Nephron progenitor cell (in vitro differentiated cells): ENCODE measurements around the gene KRCC1.
A peak's percentile ranks its signal among the peaks of the same experiment; 100 is the strongest.
"Not testable (repeated sequence)": the region's sequence is repeated elsewhere in the genome, so short reads cannot be mapped to it uniquely, and the experiment has no call there.

Source experiments
- DNase-seq: peaks from one replicate; pipeline ENCODE4 v3.0.0; 2021
- H3K27ac Mint-ChIP-seq: 2 replicates; pipeline ENCODE4 v1.8.0; 2021; ENCODE audit warnings: mild to moderate bottlenecking, moderate library complexity, mixed read lengths
- H3K27me3 Mint-ChIP-seq: 2 replicates; pipeline ENCODE4 v1.8.0; 2021; ENCODE audit warnings: mild to moderate bottlenecking, low read depth, mixed read lengths; ENCODE audit not compliant: poor library complexity
- H3K36me3 Mint-ChIP-seq: 2 replicates; pipeline ENCODE4 v1.8.0; 2021; ENCODE audit warnings: low read depth, mixed read lengths
- H3K4me1 Mint-ChIP-seq: 2 replicates; pipeline ENCODE4 v1.8.0; 2021; ENCODE audit warnings: mixed read lengths
- H3K4me3 Mint-ChIP-seq: 2 replicates; pipeline ENCODE4 v1.8.0; 2021; ENCODE audit warnings: mild to moderate bottlenecking, moderate library complexity, mixed read lengths
- H3K9me3 Mint-ChIP-seq: 2 replicates; pipeline ENCODE4 v1.8.0; 2021; ENCODE audit warnings: mild to moderate bottlenecking, moderate library complexity, mixed read lengths
- TF ChIP-seq, protein P1 (sequence below): fragments of 200-600 bp; sonication (generic); IDR thresholded peaks from 2 replicates; pipeline ENCODE4 v1.5.0; 2021; ENCODE audit warnings: antibody characterized with exemption

Gene KRCC1

DNA sequence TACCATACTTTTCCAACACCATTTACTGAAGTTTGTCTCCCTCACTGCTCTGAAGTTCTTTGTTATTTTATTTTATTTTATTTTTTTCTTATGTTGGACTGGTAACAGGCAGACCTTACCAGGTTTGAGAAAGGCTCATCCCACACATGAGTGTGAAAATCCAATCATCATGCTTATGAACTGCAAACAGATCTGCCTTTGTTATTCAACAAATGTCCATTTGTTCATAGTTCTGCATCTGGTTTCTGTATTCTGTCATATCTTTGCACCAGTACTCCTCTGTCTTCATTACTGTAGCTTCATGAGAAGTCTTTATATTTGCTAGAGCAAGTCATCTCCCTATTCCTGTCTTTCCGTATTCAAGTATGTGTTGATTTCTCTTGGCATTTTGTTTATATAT lies 44.6 kb downstream of the KRCC1 start:
- no peaks in the 10 kb centered on the region for H3K36me3 Mint-ChIP-seq
- H3K4me3 Mint-ChIP-seq: no peak overlapping the region
- H3K4me1 Mint-ChIP-seq: peaks cover under 1% of the 10 kb centered on the region
- TF ChIP-seq, protein P1, sequence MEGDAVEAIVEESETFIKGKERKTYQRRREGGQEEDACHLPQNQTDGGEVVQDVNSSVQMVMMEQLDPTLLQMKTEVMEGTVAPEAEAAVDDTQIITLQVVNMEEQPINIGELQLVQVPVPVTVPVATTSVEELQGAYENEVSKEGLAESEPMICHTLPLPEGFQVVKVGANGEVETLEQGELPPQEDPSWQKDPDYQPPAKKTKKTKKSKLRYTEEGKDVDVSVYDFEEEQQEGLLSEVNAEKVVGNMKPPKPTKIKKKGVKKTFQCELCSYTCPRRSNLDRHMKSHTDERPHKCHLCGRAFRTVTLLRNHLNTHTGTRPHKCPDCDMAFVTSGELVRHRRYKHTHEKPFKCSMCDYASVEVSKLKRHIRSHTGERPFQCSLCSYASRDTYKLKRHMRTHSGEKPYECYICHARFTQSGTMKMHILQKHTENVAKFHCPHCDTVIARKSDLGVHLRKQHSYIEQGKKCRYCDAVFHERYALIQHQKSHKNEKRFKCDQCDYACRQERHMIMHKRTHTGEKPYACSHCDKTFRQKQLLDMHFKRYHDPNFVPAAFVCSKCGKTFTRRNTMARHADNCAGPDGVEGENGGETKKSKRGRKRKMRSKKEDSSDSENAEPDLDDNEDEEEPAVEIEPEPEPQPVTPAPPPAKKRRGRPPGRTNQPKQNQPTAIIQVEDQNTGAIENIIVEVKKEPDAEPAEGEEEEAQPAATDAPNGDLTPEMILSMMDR: no peak
- no peaks in the 10 kb centered on the region for H3K9me3 Mint-ChIP-seq
- no peak overlapping the region for H3K27ac Mint-ChIP-seq
- no peaks in the 10 kb centered on the region for H3K27me3 Mint-ChIP-seq
- no peak for DNase-seq

DNA sequence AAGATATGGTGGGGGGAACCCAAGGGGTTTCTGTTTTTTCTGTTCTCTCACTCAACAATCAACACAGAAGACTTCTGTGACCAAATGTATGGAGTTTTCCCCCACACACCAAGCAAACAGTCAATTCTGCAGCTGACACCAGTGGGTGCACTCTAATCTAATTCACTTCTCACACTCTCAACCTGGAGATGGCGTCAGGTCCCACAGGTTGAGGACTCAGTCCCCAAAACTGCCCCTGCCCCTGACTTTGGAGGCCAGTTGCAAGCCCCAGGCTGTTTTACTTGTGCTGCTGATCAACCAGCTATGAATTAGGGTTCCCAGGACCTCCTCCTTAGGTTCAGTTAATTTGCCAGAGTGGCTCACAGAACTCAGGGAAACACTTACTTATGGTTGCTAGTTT lies 45.4 kb downstream of the KRCC1 start:
- H3K4me3 Mint-ChIP-seq: no peak overlapping the region
- DNase-seq: no peak
- no peaks in the 10 kb centered on the region for H3K27me3 Mint-ChIP-seq
- H3K36me3 Mint-ChIP-seq: no peaks in the 10 kb centered on the region
- H3K27ac Mint-ChIP-seq: no peak overlapping the region
- TF ChIP-seq, protein P1: no peak
- H3K9me3 Mint-ChIP-seq: no peaks in the 10 kb centered on the region
- H3K4me1 Mint-ChIP-seq: peaks cover 6% of the 10 kb centered on the region

DNA sequence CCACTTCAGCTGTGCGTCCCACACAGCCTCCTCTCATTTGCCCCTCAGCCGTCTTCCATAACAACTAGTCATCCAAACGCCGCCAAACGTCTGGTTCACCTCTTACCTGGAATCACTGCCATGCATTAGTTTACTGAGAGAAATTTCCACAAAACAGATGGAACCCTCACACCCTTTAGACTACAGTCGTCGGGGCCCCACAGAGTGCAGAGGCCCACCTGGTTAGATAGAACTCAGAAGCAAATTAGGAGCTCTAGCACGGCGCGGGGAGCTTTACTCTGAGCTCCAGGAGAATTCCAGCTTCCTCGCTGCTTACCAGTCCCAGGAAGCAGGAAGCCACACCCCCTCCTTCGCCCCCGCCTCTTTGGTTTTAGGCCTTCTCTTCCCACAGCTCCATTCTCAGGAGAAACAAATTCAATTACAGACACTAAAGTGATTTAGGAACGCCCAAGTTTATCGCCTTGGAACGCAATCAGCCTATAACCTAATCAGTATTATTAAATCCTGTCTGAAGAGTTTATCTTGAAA lies 48.6 kb downstream of the KRCC1 start:
- H3K4me1 Mint-ChIP-seq: peaks cover 22% of the 10 kb centered on the region
- H3K4me3 Mint-ChIP-seq: no peak overlapping the region
- H3K9me3 Mint-ChIP-seq: no peaks in the 10 kb centered on the region
- H3K36me3 Mint-ChIP-seq: no peaks in the 10 kb centered on the region
- no peak overlapping the region for H3K27ac Mint-ChIP-seq
- no peak for DNase-seq
- TF ChIP-seq, protein P1: no peak
- no peaks in the 10 kb centered on the region for H3K27me3 Mint-ChIP-seq

DNA sequence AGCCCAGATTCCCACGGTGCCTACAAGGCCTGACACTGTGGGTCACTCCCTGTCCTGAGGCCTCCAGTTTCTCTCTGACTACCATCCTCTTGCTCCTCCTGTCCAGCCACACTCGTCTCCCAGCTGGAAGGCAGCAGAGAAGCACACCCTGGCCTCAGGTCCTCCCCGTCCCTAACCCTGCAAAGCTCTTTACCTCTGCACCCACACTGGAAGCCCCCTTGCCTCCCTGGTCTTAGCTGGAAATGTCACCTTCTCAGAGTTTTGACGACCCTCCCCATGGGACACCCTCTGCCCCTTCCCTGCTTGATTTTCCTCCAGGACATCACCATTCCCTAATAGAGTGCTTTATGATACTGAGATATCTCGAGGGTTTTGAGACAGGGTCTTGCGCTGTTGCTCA lies 49.8 kb downstream of the KRCC1 start:
- no peaks in the 10 kb centered on the region for H3K36me3 Mint-ChIP-seq
- TF ChIP-seq, protein P1: no peak
- peaks cover 28% of the 10 kb centered on the region for H3K4me1 Mint-ChIP-seq
- no peaks in the 10 kb centered on the region for H3K9me3 Mint-ChIP-seq
- peak overlapping the region; percentile 64 for H3K27ac Mint-ChIP-seq
- H3K4me3 Mint-ChIP-seq: no peak overlapping the region
- no peak for DNase-seq
- H3K27me3 Mint-ChIP-seq: no peaks in the 10 kb centered on the region

DNA sequence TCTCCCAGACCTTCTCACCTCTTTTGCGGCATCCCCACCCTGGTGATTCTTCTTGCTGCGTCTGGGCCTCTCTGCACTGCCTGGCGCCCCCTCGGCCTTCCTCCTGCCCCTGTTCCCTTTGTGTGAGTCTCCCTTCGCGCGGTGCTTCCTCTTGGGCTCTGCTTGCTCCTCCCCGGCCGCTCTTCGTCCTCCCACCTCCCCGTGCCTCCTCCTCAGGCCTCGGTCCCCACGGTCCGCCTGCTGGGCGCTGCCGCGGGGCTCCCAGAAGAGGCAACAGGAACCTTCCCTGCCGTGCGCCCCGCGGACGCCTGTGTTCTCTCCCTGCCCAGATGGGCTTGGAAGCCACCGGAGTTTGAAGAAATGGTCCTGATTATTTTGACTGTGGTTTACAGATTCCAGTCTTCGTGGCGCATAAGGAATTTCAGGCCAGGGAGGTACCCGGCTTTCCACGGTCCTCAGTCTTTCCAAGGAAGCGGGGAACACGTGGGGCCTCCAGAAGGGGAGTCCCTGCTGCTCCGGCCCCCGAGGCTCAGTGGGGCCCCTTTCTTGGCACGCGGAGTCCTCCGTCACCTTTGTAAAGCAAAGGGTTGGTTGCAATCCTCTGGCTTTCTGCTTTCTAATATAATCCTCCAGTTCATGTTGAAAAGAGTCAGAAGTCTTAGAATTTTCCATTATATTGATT lies 52.4 kb downstream of the KRCC1 start:
- peak; percentile 46 for DNase-seq
- Mint-ChIP-seq H3K27me3 (peaks cover 3% of the 10 kb centered on the region), H3K36me3 (no peaks in the 10 kb centered on the region), H3K4me3 (peak overlapping the region; percentile 18), H3K9me3 (no peaks in the 10 kb centered on the region), H3K4me1 (peaks cover 28% of the 10 kb centered on the region), H3K27ac (no peak overlapping the region)
- TF ChIP-seq, protein P1: no peak

DNA sequence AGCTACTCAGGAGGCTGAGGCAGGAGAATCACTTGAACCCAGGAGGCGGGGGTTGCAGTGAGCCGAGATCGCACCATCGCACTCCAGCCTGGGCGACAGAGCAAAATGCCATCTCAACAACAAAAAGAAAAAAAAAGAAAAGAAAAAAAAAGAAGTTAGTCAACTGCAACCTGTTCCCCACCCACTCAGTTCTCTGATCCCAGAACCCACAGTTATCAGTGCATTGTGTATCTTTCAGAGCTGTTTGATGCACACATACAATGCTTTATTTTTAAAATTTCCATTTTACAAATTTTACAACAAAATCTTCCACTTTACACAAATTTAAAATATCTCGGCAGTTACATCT lies 53.2 kb downstream of the KRCC1 start:
- no peaks in the 10 kb centered on the region for H3K36me3 Mint-ChIP-seq
- H3K4me3 Mint-ChIP-seq: no peak overlapping the region
- TF ChIP-seq, protein P1: no peak
- H3K9me3 Mint-ChIP-seq: no peaks in the 10 kb centered on the region
- H3K27me3 Mint-ChIP-seq: peaks cover 5% of the 10 kb centered on the region
- peaks cover 28% of the 10 kb centered on the region for H3K4me1 Mint-ChIP-seq
- no peak for DNase-seq
- no peak overlapping the region for H3K27ac Mint-ChIP-seq

DNA sequence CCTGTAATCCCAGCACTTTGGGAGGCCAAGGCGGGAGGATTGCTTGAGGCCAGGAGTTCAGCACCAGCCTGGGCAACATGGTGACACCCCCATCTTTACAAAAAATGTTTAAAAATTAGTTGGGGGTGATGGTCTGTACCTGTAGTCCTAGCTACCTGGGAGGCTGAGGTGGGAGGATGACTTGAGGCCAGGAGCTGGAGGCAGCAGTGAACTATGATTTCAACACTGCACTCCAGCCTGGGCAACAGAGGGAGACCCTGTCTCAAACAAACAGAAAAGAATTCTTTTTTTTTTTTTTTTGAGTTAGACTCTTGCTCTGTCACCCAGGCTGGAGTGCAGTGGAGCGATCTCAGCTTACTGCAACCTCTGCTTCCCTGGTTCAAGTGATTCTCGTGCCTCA lies 55.1 kb downstream of the KRCC1 start:
- H3K36me3 Mint-ChIP-seq, DNase-seq, H3K4me3 Mint-ChIP-seq, H3K9me3 Mint-ChIP-seq, H3K27me3 Mint-ChIP-seq, H3K27ac Mint-ChIP-seq: not testable (repeated sequence)
- peaks cover 22% of the 10 kb centered on the region for H3K4me1 Mint-ChIP-seq
